Measurements from ENCODE around the gene DAPK1.

DAPK1 gene

DNA sequence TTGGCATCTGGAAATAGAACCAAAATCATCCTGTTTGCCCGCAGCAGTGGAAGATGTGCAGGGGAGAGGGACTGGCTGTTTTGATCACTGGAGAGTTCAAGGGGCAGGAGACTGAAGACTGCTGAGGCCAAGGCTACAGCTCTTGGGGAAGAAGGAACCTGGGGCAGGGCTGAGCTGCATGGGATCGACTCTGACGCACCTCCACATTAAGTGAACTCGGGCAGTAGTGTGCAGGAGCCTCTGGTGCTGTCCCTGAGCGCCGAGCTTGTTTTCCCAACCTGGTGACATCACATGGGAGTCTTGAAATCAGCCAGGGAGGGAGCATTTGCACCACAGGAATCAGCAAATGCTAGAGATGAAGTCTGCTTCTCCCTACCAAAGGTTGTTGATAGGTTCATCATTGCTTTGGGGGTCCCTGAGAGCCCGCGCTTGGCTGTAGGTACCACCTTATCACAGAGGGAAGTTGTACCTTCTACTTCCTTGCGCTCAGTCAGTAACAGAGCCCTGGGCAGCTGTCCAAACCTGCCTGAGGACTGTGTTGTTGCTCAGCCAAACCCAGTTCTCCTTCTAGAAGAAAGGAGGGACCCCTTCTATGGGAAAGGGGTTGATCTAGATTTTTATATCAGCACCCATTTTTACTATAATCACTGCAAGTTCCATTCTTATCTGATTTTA is 175.9 kb downstream of the DAPK1 start:
- no peak for DNase-seq

DNA sequence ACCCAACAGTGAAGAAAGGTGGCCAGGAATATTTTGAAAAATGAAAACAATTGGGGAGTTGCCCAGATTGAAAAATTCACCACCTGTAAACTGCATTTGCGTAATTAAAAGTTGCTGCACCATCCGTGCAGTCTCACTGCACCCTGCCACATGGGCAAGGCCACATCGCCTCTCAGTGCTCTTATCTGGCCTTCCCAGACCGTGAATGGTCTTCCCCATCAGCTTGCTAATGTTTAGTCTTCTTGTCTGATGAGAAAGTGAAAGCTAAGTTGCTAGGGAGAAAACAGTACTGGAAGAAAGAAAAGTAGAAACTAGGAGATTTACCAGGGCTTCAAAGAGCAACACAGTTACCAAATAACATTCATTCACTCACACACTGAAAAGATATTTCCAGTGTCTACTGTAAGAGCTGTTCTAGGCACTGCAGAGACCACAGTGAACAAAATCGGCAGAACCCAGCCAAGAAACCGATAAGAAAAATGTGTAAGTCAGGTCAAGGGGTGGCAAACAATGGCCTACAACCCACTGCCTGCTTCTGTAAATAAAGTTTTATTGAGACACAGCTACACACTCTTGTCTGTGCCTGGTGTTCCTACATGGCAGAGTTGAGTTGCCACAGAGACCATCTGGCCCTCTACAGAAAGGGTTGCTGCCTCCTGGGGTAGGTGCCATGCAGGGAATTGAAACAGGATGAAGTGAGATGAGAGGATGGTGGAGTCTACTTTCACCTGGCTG is 177.1 kb downstream of the DAPK1 start:
- DNase-seq = no peak

DNA sequence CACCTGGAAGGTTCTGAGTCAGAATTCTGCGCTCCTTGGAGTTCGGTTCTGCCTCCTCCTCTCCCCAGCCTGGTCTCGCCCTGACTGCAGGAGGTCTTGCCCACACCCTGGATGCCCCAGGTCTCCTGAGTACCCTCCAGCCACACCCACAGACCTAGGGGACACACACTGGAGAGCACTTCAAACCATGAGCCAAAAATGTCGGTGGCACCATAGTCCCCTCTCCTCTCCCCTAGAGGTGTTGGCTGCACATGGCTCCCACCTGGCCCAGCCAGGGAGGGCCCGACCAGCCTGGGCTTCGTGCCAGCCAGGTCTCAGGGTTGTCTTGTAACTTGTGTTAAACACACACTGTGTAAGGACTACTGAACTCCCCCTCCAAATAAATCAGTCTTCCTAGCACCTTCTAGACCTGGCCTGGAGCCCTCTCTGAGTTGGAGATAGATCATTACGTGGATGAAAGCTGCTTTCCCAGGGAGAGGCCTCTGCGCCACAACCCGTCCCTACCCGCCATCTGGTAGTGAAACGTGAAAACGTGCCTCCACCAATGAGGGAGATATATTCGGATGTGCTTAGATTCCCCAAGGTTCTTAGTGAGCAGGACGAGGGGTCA is 178.3 kb downstream of the DAPK1 start:
- no peak for DNase-seq

DNA sequence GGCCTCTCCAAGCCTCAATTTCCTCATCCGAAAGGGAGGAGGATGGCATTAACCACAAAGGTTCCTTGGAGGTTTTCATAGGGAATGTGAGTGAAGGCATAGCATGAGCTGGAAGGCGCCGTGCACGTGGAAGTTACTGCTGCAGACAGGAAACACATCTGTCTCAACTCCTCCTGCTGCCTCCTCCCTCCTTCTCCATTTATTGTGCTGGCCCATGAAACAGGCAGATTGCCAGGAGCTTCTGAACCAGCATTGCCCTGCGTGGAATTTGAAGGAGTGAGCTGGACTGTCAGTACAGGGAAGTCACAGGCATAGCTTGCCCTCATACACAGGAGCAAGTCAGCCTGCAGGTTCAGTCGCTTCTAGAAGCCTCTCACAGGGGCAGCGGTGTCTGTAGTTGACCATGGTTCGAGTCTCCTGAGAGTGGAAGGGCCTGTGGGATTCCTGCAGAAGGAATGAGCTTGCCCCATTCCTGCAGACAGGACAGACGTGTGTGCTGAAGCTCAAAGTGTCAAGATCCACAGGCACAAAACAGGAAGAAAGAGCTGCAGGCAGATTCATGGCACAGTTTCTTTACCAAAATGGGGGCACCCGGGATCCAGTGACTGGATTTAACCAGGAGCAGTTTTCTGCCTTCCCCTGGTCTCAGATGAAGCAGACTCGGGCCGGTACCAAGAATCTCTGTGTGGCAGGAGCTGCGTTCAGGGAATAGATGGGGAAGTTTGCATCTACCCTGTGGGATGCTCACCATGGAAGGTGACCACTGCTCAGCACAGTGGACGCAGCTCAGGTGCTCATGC is 179.5 kb downstream of the DAPK1 start:
- peak; percentile 11 for DNase-seq

DNA sequence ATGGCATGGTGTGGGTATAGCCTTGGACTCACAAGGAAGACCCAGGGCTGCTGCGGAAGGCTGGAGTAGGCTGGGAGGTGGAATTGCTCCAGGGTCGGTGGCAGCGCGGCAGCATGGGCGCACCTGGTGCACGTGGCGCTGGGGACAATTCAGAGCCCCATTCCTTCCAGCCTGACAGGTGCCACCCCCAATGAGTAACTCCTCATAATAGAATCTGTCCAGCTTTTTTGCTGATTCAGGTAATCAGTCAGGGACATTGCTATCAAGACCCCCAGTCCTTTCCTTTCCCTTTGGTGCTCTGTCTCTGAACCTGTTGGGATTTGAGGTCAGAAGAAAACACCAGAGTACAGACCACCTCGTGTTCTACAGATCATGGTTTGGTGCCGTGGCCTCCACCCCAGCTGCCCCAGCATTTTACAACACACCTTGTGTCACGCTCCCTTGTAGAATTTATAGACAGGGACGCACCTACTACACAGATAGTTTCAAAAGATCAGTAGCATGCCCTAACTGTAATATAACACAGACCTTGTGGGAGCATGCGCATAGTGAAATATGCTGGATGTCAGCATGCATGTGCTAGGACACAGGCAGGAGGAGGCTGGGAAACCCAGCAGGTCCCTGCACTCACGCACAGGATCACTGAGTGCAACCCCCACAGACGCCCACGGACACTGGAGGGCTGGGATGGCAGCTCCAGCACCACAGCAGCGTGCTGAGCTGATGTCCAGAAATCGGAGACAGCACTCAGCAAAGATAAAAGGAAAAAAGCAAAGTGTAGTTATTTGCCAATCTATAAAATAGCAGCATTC is 180.3 kb downstream of the DAPK1 start:
- no peak for DNase-seq

DNA sequence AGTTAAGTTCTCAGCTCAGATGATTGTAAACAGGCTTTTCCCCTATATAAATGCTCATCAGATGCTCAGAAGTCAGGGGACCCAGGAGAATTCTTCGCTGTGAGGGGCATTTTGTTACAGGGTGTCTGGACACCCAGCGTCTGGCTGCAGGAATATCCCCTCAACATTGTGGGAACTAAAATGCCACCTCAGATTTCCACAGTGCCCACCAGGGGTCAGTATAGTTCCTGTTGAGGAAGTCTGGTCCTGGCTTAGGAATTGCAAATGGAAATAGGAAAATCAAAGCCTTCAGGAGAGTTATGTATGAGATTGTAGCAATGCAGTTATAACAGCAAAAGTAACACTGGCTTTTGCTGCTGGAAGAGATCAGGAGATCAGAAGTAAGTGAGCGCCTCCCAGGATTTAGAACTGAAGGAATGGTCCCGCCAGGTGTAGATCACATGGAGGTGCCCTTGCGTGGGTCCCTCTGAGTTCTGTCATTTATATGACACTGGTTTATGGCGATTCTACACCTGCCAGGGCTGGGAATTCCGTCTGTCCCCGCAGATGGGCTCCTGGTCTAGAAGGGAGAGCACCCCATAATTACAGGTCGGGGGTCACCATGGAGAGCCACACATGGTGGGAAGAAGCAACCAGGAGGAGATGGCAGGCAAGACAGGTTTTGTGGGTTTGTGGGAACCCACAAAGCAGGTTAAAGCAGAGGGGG is 181.1 kb downstream of the DAPK1 start:
- DNase-seq = no peak

DNA sequence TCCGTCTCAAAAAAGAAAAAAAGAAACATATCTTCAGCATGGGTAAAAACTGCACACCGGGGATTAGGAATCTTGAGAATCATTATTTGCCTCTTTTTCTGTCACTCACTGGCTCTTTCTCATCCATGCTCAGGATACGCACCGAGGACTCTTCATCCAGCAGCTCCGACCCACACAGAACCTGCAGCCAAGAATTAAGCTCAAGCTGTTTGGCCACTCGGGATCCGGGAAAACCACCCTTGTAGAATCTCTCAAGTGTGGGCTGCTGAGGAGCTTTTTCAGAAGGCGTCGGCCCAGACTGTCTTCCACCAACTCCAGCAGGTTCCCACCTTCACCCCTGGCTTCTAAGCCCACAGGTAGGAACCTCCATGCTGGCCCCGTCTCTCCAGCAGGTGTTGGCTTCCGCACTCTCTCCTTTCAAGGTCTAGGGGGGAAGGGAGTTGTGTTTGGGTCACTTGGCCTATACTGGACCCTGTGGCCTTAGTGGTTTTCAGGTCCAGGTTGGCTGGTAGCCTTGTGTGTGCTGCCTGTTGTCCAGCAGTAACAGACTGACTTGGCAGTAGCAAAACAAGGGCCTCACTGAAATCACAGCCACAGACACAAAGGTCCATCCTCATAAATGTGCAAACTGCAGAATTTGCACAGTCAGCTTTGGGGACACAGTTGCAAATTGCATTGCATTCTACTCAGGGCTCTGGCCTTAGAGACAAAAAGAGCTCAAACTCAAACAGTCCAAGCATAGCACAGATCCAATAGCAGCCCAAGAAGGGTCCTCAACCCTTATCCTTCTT is 183.8 kb downstream of the DAPK1 start:
- DNase-seq = no peak

DNA sequence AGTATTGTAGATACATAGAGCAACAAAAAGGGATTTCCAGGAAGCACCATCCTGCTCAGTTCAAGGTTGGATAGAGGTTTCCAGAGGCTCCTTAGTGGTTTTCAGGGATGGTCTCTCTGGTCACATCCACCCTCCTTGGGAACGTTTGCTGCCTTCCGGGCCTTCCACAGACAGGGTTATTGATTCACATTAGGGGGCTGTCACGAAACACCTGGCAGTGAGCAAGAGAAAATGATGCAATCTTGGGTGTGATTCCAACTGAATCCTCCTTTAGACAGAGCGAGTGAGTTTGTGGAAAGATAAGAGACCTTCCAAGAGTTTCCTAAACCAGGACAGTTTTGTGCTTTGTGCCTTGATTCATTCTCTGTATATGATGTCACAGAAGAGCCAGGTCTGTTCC is 184.4 kb downstream of the DAPK1 start:
- DNase-seq = no peak

DNA sequence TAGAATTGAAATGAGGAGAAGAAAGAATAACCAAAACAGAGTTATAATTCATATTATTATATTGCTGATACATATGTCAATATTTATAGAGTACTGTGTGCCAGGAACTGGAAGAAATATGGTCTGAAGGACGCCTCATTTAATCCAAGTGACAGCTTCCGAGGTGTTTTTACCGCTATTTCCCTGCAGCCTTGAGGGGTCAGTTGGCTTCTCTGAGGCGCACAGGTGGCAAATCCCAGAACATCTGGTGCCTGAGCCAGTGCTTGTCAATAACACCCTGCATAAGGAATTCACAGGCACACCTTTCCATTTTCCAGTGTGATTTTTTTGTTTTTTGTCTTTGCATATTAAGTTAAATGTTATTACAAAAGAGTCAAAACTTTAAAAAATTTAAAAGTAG is 185.0 kb downstream of the DAPK1 start:
- DNase-seq = no peak

DNA sequence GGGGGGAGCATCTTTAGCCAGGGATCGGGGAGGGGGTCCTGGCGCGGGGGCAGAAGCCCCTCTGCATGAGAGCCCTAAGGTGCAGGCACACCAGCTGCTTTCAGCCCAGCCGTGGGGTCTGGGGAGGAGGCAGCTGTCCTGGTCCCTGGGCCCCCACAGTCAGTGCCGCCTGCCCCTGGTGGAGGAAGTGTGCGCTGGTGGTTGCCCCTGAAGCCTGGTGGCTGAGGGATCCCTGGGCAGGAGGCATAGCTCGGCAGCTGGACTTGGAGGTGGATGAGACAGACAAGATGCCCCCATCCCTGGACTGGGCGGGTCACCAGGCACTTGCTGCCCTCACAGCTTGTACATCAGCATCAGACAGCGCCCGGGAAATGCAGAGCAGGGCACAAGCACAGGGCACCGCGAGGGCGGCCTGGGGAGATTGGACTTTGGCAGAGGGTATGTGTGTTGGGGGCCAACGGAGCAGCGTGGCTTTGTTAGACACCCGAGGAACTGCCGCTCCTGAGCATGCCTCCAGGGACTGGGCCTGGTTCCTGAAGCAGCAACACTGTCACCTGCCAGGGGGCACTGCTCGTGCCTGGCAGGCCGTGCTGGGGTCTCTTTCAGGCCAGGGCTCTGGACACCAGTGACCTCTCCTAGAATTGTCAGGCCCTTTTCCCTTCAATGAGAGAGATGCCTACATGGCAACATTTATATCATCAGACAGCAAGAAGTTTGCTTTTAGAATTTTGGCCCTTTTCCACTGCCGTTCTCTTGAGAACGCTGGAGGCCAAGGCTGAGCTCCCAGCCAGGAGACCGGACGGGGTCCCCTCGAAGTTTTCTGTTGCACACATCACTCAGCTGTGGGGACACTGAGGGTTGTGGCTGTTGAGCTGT is 186.3 kb downstream of the DAPK1 start:
- DNase-seq = no peak

DNA sequence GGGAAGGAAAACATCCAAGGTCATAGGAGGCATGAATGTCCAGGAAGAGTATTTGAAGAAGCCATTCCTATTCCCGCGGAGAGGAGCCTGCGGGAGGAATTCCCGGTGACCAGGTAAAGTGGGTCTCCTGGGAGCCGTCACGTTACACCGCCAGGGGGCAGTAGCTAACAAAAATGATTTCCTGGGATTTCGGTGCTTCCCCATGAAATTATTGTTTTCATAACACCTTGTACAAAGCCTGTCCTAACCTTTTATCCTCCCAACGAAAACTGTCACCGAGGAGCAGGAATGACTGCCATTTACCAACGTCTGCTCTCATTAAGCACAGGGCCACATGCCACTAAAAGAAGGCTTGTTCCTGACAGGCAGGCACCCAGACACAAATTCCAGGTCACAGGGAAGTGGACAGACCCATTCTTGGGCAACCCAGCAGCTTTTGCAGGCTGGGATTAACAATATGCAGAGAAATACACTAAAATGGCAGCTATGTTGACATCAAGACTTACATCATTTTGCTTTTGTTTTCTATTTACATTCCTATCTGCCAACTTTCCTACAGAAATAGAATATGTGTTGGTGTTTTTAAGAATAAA is 187.1 kb downstream of the DAPK1 start:
- no peak for DNase-seq

DNA sequence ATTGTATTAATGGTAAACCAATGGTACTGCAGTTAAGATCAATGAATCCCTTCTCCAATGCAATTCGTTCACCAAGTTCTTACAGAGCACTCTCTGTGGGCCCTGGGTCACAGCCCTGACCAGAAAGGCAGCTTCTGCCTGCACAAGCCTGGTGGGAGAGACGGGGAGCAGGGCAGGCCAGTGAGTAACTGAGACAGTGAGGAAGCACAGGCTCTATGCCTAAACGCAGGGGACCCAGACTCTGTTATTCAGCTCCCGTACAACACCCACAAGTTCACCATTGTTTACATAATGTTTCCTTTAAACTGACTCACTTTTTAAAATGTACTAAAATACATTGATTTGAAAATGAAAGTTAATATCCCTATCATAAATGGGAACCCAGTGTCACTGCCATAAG is 187.8 kb downstream of the DAPK1 start:
- DNase-seq = no peak

DNA sequence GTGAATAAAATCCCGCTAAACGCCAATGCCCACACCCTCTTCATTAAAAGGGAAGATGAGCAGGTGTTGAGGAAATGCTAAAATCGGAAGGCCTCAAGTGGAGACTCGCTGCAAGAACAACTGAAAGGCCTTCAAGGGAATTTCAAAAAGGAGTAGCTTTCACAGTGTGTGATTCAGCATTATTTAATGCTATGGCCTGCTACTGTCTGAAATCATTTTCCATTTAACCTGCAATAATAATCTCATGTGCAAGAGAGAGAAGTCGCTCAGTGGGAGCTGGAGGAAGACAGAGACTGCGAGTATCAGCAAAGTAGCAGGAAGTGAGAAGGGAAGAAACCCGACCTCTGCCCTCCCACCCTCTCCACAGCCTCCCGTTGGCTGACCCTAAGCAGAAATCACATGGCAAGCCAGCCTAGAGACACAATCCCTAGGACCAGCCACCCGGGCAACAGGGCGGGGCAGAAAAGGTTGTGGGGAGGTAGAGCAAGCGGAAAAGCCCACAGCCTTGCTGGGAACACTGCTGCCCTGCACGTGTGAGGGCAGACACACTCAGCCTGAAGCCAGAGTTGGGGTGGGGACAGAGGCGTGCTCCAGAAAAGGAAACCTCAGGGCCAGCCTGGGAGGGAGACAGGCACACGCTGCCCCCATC is 188.3 kb downstream of the DAPK1 start:
- DNase-seq = no peak

DNA sequence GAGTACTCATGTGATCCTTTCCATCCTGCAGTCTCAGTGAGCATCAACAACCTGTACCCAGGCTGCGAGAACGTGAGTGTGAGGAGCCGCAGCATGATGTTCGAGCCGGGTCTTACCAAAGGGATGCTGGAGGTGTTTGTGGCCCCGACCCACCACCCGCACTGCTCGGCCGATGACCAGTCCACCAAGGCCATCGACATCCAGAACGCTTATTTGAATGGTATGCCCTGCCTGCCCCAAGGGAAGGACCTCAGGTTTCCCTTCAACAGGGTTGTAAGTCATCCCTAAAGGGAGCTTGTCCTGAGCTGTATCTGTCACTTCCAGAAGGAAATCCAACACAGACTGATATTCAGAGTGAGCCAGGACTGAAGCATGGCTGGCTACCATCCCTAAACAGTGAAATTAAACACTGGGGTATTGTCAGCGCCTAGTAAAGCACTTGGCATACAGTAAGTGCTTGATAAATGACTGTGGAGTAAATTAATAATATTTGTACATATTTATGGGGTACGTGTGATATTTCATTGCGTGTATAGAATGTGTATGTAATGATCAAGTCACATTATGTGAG is 188.9 kb downstream of the DAPK1 start:
- no peak for DNase-seq

DNA sequence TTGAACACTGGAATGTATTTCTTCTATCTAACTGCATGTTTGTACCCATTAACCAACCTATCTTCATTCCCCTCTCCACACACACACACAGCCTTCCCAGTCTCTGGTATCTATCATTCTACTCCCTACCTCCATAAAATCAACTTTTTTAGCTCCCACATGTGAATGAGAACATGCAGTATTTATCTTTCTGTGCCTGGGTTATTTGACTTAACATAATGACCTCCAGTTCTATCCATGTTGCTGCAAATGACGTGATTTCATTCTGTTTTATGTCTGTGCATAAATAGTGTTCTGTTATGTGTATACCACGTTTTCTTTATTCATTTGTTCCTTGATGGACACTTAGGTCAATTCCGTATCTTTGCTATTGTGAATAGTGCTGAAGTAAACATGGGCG is 189.5 kb downstream of the DAPK1 start:
- no peak for DNase-seq

DNA sequence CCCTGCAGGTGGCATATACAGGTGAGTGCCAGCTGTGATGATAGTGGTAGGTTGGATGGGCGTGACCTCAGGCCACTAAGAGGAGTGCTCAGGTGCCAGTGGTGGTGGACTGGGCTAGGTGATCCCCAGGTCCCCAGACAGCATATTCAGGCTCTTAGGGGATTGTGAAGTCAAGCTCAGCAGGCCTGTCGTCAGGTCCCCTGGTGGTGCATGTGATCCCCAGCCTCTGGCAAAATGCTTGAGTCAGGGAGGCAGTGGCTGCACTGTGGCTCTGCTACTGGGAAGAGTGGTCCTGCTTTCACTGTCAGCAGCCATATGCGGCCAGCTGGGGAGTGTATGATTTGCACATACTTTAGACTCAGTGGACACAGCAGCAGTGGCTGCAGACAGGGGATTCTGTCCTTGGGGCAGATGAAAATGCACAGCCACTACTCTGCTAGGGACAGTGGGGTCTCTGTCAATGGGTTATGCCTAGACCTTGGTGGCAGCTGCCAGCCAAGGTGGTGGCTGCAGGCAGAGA is 196.6 kb downstream of the DAPK1 start:
- DNase-seq = no peak

DNA sequence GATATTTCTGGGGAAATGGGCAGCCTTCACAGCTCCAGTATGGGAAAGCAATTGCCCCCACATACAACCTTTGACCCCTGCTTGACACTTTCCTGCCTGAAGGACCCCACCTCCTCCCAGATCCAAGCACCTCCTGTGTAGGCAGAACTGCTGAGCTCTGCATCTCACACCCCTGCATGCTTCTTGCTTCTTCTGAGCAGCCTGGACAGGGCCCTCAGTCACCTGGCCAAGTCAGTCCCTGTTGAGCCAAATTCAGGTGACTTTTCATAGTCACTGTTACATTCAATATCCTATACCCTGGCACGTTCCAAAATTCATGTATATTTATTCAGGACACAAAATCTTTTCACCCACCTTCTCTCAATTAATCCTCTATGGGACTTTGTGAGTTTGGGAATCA is 197.9 kb downstream of the DAPK1 start:
- DNase-seq = no peak

DNA sequence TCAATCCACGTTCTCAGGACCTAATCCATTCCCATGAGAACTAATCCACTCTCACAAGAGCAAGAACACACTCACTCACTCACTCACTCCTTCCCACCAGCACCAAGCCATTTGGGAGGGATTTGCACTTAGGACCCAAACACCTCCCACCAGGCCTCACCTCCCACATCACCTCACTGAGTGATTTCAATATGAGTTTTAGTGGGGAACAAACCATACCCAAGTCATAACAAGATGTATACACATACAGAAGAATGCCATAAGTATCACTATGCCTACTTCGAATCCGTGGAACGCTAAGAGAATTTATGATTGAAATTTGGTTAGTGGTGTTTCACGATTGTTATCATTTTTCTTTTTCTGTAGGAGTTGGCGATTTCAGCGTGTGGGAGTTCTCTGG is 199.0 kb downstream of the DAPK1 start:
- no peak for DNase-seq

All from NCI-H226 (cell line).